Ishikawa (cell line): Measurements from ENCODE around the gene SDK1.

Experiments used
- EP300 ChIP-seq: IDR thresholded peaks from 2 replicates; pipeline ENCODE4 v1.6.1; 2012; ENCODE audit warnings: borderline replicate concordance
- TAF1 ChIP-seq: IDR thresholded peaks from 2 replicates; pipeline ENCODE4 v1.6.1; 2012; ENCODE audit warnings: low read depth, mild to moderate bottlenecking
- YY1 ChIP-seq: IDR thresholded peaks from 2 replicates; pipeline ENCODE4 v1.6.1; 2012; ENCODE audit warnings: low read depth
- TF ChIP-seq, protein P1 (sequence below): IDR thresholded peaks from 2 replicates; pipeline ENCODE4 v1.6.1; 2012

DNA sequence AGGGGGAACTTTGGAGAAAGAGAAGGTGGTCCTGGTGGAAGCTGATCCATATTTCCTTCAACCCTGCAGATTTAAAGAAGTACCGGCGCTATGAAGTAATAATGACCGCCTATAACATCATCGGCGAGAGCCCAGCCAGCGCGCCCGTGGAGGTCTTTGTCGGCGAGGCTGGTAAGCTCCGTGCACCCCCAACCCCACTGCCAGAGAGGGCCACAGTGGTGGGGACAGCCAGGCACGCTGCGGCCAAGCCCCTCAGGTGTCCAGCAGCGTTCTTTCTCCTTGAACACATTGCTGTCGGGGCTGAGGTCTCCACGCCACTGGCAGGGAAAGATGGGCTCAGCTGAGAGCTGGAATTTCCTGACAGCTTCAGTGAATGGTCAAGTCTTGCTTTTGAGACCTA is 877.4 kb downstream of the SDK1 start:
- TF ChIP-seq YY1 (no peak), EP300 (no peak), TAF1 (no peak)
- TF ChIP-seq, protein P1, sequence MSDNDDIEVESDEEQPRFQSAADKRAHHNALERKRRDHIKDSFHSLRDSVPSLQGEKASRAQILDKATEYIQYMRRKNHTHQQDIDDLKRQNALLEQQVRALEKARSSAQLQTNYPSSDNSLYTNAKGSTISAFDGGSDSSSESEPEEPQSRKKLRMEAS = no peak
